ENCODE data around the gene LRRC72.

LRRC72 gene

DNA sequence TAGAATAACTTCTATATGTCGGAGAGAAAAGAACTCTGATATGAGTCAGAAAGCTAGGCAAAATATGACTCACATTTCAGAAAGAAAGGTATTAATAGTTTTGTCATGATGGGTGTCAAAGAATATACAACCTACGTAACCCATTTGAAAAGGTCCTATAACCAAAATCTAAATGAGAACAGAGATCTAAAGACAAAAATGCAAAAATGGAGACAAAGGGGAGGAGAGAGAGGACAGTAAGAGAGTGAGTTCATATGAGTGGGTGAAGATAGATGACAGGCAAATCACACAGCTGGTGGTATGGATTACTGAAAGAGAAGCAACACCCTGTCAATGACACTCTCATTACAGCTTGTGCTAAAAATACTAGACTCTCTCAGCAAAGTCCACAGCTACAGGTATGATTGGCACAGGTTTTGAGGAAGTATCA lies 93.4 kb downstream of the LRRC72 start:
- no peak for FAIRE-seq
- no peak for DNase-seq (ENCODE audit: low spot score)

DNA sequence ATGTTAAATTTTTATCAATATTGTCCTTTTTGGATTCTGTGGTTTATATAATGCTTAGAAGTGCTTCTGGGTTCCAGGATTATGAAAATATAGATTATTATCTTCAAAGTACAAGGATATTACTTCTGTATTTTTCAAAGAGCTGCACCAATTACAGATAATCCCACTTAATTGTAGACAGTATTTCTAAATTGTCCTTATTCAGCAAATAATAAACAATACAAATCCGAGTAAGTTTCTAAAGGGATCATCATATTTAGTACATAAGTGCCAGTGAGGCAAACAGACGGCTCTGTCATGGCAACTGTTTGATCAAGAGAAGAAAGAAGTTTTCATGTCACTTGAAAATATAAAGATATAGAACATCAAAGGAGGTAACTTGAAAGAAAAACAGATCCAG lies 99.8 kb downstream of the LRRC72 start:
- DNase-seq (ENCODE audit: low spot score): no peak
- FAIRE-seq: no peak

DNA sequence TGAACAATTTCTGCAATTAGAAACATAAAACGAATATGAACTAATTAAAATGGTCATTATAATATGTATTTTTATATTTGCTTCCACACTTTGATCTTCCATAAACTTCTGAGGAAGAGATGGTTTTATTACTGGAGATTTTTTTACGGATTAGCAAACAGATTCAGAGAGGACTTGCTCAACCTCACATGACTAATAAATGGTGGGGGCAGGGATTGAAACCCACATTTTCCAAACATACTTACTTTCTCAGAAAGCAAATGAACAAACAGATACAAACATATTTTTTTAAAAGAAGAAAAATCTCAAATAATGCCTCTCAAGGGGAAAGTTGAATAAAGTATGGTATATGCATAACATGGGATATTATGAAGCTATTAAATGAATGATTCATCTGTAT lies 100.6 kb downstream of the LRRC72 start:
- FAIRE-seq (no peak), DNase-seq (ENCODE audit: low spot score) (no peak)

DNA sequence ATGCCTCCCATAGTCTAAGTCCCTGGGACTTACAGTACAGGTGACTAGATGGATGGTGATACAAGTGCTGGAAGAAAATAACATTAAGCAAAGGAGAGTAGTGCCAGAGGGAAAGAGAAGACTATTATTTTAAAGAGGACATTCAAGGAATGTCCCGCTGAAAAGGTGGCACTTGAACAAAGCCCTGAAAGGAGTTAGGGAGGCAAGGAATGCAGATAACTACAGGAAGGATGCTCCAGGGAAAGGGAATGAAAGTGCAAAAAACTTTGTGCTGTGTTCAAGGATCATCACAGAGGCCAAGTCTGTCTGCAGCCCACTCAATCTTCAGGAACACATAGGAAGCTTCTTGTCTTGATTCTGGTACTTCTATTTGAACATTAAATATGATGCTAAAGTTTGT lies 104.0 kb downstream of the LRRC72 start:
- FAIRE-seq (no peak), DNase-seq (ENCODE audit: low spot score) (no peak)

Data from RCC 7860 (cell line).